ENCODE measurements around the gene IPMK. TPM values are rescaled to one million over a fixed set of nuclear protein-coding genes. Genes with fewer than 3 reads are reported as not detected.

The IPMK gene
- total and polyA plus RNA-seq, 9 of the 15 experiments (the other 6 are each of a cell fraction or from before 2014, with no cell fraction given), result 0.98 to 4.4 (median 2.7) TPM

- TF ChIP-seq RAD21 (CRISPR knock-in tag; conservative IDR thresholded peaks at IDR 0.05 in 1 of 2, IDR thresholded peaks at IDR 0.05 in 1 of 2) (no peak; a peak in 1 of 4 replicates), PRMT5 (CRISPR knock-in tag; IDR thresholded peaks at IDR 0.05) (no peak), POU5F1 (IDR thresholded peaks at IDR 0.05; ENCODE audit: borderline replicate concordance, low read depth, low read length, partially characterized antibody) (no peak), ZNF280B (CRISPR knock-in tag; IDR thresholded peaks at IDR 0.05) (no peak), ZBTB1 (CRISPR knock-in tag; IDR thresholded peaks at IDR 0.05; ENCODE audit: borderline replicate concordance, low read depth) (no peak), ZNF408 (CRISPR knock-in tag; IDR thresholded peaks at IDR 0.05; ENCODE audit: low read depth) (no peak), TOE1 (IDR thresholded peaks at IDR 0.05; ENCODE audit: borderline replicate concordance) (peak; percentile 83; the same call in 1 of the 2 replicates), TOE1 (CRISPR knock-in tag; IDR thresholded peaks at IDR 0.05; ENCODE audit: borderline replicate concordance, low read depth) (no peak), WHSC1 (IDR thresholded peaks at IDR 0.05; ENCODE audit: low read length) (no peak), ZNF561 (CRISPR knock-in tag; conservative IDR thresholded peaks at IDR 0.05) (no peak), HMBOX1 (IDR thresholded peaks at IDR 0.05) (no peak), ZFX (CRISPR knock-in tag; IDR thresholded peaks at IDR 0.05) (peak; percentile 78), TRIM24 (IDR thresholded peaks at IDR 0.05) (0 out of 4 replicates have a peak, but pooled peaks of 1 of the 2 experiments have one; percentile 6), IFI16 (CRISPR knock-in tag; IDR thresholded peaks at IDR 0.05) (no peak; the same call in 1 of the 2 replicates), GATAD2A (IDR thresholded peaks at IDR 0.05) (no peak), ZMIZ1 (IDR thresholded peaks at IDR 0.05; ENCODE audit: low read depth in 2 of 2, low read length in 2 of 2) (no peak), POLR3A (IDR thresholded peaks at IDR 0.05; ENCODE audit: borderline replicate concordance, extremely low read depth, insufficient read depth, insufficient read length) (no peak), THRAP3 (IDR thresholded peaks at IDR 0.05; ENCODE audit: borderline replicate concordance) (no peak), ZBTB7A (IDR thresholded peaks at IDR 0.05; ENCODE audit: borderline replicate concordance, control insufficient read depth, low read depth, low read length) (peak; percentile 51; the same call in 1 of the 2 replicates), ELF2 (CRISPR knock-in tag; IDR thresholded peaks at IDR 0.05) (no peak), HNRNPH1 (optimal IDR thresholded peaks at IDR 0.05; ENCODE audit: low read depth, low read length) (no peak), MBD2 (IDR thresholded peaks at IDR 0.05; ENCODE audit: borderline replicate concordance, low read depth) (no peak)
These were observed 1.5 kb upstream of the IPMK start, which contains the start of gene CISD1 (continued) for GRCh38 chr10:58268946-58269781.
